Right renal pelvis (tissue), 4 donors: ENCODE data around the gene GREB1. TPM values are rescaled to one million over a fixed set of nuclear protein-coding genes. Genes with fewer than 3 reads are reported as not detected.

Experiments
- DNase-seq, 4 donors: peaks; one replicate each; pipeline ENCODE4 v3.0.0-alpha.2; 2013; ENCODE audit warnings: low read depth in 4 of 4, low spot score in 3 of 4, missing footprints in 1 of 4
- polyA plus RNA-seq, 4 donors: library from polyadenylated mRNA; unstranded; fragments of 120-200 nt; gene quantifications; one replicate each; pipeline ENCODE4 v1.2.1, GENCODE V29; 2013; ENCODE audit not compliant: insufficient read length in 4 of 4

The GREB1 gene
- polyA plus RNA-seq, 4 donors, result 12.5 to 15.3 (median 13.5) TPM

DNA sequence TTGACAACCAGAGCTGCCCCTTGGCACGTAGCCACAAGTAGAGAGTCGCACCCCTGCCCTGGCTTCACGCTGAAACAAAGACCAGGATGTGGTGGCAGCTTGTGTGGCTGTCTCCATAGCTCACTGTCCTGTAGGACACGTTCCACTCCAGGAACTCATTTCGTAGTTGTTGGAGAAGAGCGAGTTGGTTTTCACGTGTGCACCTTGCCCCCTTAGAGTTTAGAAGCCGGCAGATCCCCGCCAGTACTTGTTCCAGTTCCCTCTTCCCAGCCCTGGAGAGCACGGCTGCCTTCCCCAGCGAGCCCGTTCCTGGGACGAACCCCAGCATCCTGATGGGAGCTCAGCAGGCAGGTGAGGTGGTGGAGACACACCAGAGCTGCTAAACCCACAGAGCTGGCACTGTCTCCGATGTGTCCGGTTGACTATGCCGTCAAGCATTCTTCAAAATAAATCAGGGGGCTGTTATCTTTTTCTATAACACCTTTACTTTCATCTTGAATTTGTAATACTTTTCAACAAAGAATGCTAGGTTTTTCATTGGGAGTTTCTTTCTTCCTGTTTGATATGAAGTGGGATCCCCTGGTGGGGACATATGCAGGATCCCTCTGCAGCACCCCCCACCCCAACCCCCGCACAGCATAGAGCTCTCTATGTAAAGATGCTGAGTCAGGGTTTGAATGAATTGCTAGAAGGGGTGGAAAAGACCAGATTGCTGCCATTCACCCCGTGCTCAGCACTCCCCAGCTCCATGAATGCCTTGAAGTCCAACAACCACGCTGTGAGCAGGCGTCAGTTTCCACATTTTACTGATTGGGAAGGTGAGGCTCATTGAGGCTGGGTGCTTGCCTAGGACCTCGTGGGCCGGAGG, 44.5 kb downstream of the GREB1 start:
- no peak for DNase-seq

DNA sequence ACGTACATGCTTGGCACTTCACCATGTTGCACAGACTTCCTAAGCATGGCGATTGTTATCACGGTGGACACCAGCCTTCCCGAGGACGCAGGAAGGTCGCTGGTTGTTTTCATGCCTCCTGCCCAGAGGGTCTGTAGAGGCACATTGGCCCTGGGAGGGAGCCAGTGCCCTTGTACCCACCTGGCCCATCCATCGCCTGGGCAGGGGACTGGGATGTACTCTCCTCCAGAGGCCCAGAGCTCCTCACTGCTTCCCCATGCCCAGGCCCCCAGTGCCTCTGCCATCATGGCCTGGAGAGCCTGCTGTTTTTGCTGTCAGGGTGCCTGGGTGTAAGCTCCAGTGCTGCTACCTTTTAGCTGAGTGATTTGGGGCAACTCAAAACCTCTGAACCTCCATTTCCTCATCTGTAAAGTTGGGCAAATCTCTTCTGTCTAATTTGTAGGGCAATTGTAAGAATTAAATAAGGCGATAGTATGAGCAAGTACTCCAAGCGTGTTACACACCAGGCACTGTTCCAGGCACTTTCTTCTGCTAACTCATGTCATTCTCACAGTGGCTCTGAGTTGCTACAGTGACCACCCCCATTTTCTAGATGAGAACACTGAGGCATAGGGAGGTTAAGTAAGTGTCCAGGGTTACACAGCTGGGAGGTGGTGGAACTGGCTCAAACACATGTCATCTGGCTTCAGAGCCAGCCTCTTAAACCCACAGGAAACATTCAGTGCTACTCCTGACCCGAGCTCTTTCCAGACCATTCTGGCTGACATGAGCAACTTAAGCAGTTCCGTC, 45.3 kb downstream of the GREB1 start:
- no peak for DNase-seq

DNA sequence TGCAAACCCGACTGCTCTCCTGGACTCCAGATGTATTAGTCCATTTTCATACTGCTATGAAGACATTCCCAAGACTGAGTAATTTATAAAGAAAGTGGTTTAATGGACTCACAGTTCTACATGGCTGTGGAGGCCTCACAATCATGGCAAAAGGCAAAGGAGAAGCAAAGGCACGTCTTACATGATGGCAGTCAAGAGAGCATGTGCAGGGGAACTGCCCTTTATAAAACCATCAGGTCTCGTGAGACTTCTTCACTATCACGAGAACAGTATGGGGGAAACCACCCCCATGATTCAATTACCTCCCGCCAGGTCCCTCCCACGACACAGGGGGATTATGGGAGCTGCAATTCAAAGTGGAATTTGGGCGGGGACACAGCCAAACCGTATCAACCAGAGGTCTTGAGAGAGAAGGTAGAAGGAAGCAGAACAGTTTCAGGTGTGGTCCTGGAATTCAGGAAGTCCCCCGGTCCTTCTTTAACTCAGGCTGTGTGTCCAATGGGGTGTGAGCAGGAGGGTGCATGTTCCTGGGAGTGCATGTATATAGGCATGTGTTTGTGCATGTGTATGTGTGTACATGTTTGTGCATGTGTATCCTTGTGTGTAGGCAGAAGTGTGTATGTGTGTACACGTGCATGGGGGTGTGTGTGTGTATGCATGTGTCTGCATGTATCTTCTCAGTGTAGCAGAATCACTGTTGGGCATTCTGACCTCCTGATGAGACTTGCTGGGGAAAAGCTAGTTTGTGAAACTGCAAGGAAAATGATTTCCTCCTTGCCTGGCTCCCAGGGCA, 46.2 kb downstream of the GREB1 start:
- DNase-seq, result no peak

DNA sequence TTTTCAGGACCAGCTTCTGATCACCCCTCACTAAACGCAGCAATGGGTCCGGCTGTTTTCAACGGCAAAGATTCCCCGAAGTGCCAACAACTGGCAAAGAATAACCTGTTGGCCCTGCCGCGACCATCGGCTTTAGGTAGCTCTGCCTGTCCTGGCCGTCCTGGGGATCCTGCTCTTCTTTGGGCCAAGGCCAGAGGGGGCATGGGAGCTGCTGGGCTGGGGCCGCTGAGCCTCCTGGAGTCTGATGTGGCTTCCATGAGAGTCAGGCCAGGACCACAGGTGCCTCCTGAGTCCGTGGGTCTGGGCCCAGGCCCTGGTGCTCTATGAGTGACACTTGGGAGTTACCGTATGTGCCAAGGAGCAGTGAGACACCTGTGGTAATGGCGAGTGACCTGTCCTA, 46.9 kb downstream of the GREB1 start:
- no peak for DNase-seq

DNA sequence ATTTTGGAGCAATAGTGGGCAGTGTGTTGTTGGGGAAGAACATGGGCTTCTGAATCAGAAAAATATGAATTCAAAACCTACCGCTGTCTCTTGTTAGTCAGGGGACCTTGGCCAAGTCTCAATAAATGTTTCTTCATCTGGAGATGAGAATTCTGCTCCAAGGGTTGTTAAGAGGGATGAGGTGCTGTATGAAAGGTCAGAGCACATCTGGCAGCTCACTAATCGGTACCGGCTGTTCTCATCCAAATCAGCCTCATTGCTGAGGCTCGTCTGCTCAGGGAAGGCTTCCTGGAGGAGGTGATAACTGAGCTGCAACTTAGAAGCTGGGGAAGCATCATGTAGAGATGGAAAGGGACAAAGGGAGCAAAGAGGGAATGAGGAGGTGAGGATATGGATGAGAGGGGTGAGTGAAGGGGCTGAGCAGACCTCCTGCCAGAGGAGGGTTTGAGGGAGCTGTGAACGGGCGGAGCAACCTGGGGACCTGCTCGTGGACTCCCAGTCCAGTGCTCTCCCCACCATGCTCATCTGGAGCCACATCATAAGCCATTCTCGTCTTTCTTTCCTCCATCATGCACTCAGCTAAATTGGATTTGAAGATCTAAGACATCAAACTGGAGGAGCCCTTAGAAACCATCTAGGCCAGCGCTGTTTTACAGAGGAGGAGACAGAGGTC, 47.4 kb downstream of the GREB1 start:
- DNase-seq, result no peak

DNA sequence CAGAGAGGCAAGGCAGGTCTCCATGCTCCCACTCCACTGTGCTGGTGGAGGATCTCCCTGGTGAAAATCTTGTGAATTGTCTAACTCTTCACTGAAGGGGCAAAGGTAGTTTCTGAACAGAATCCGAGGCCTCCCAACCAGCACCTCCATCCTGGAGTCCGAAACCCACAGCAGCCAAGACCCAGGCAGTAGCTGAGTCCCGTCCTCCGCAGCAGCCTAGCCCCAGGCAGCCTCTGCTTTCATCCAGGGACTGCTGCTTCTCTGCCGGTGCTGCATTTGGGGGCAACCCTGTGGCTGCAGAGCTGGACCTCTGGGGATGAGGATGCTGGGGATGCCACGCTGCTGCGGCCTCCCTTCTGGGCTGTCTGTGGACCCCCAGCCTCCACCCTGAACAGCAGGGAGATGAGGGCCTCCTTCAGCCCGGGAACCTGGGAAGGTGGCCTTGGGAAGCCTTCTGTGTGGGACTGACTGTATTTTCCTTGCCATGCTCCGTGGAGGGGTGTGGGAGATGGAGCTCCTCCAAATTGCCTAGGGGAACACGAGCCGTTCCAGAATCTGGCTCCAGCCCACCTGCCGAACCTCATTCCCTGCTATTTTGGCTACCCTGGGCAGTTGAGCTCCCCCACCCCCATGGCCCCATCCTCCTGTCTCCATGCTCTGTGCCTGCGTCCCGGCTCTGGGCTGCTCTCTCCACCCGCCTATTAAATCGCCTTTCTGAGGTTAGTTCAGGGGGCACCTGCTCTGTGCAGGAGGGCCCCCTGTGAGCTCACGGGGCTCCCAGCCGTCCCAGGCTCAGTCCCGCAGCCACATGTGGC, 48.2 kb downstream of the GREB1 start:
- DNase-seq, result no peak

DNA sequence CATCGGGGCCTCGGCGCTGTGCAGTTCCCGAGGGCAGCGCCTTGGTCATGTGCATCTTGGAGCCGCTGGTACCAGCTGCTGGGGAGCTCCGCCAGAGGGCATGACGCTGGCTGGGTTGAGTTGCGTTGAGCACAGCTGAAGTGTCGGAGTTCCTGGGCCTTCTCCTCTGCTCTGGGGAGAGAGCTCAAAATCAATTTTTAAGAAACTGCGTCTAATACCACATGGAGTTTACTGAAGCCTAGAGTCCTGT, 48.7 kb downstream of the GREB1 start:
- DNase-seq, result no peak

DNA sequence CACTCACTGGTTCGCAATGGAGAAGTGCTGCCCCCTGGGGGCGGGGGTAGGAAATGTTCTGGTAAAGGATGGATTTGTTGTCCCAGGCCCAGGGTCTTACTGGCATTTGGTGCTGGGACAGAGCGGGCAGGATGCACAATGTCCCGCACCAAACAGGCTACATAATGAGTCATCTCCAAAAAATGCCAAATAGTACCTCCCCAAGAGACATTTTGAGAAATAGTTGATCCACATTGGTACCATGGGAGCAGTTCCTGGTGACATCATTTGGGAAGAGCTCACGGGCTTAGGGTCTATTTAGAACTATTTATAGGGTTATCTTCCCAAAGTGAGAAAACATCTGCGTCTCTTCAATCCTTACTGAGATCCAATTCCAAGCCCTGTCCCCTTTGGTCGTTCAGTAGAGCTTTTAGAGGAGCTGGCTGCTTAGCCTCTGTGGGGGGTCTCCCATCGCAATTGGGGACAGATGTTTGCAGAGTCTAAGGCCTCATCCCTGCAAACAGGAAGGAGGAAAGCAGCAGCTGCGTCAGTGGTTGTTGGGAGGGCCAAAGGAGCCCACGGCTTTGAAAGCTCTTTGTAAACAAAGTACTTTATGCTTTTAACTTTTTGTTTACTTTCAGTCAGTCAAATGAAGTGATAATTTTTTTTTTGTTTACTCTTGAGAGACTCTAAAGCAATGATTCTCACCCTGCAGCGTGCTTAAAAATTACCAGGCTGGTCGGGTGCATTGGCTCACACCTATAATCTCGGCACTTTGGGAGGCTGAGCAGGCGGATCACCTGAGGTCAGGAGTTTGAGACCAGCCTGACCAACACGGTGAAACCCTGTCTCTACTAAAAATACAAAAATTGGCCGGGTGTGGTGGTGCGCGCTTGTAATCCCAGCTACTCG, 49.3 kb downstream of the GREB1 start:
- DNase-seq, result peak in 3 of 4 donors; percentile 28 to 33 (median 33)

DNA sequence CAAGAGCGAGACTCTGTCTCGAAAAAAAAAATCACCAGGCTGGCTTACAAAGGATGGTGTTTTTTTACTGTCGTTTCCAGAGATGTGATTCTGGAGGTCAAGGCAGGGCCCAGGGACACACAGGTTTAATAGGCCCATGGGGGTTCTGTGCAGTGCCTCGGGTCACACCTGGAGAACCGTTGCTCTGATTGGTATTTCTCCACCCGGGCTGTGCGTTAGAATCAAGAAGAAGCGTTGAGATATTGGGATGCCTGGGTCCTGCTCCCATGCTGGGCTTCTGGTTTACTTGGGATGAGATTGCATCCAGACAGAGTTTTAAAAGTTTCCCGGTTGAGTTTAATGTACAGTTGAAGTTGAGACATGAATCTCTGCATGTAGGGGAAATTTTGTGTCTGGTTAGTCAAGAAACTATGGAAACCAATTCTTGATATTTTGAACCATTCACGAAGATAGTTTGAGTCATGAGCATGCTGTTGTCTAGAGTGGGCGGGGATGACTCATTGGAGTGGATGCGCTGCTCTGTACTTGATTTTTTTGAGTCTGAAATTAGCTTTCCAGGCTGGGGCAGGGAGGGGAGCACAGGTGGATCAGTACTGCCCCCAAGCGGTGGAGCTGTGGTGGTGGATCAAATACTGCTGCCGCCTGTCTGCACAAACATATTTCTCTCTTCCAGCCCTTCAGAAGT, 50.1 kb downstream of the GREB1 start:
- DNase-seq, result peak; percentile 40 to 60 (median 49)

DNA sequence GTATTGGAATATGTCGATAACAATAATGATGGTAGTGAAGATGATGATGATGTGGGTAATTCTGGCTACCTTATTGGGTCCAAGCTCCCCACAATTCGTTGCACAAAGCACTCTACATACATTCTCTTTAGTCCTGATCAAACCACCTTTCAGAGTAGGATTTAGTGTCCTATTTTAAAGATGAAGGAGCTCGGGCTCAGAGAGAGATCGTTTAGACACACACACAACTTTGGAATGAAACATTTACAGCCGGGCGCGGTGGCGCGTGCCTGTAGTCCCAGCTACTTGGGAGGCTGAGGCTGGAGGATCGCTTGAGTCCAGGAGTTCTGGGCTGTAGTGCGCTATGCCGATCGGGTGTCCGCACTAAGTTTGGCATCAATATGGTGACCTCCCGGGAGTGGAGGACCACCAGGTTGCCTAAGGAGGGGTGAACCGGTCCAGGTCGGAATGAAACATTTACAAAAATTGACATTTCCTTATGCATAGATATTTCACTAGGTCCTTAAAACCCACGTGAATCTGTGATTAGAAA, 50.7 kb downstream of the GREB1 start:
- DNase-seq, result no peak

DNA sequence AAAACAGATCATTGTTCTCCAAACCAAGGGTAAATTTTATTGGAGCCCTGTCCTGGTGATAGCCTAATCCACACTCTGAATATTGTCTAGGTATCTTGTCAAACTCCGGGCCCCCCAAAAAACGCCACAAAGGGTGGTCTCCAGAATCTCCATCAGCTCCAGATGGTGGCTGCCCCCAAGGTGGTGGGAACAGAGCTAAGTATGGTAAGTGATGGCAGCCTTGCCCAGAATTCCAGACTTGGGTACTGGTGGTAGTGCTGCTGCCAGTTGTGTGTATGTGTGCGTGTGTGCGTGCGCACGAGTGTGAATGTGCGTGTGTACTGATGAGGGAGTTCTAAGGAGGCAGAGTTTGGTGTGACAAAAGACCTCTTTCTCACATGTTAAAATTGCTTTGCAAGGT, 51.2 kb downstream of the GREB1 start:
- DNase-seq, result no peak

DNA sequence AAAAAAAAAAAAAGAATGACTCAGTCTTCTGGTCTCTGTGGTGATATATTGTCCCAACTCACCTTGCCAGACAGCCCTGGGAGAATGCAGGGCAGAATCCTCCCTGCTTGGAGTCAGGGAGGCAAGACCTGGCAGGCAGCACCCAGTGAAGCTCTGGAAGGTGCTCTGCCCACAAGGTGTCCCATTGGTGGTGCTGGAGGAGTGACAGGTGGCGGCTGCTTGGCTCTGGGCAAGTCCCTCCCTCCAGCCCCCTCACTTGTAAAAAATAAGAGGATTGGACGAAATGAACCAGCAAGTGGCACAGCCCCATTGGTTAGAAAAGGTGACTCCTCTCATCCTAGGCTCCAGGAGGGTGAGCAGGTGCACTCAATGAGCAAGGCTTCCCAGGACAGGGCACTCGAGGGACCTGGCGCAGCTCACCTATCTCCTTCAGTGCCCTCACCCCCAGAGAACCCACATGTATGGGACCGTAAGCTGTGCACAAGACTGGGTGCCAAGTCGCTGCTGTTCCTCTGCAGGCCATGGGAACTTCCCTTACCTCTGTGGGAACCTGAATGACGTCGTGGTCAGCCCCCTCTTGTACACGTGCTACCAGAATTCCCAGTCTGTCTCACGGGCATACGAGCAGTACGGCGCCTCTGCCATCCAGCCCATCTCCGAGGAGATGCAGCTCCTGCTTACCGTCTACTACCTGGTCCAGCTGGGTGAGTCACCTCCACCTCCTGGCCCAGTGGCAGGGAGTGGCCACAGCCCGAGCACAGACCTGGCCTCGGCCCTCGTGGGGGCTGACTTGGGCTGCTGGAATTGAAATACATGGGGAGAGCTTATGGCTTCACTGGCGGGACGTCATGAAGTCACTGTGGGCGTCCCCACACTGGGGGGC, 54.6 kb downstream of the GREB1 start:
- DNase-seq, result no peak

DNA sequence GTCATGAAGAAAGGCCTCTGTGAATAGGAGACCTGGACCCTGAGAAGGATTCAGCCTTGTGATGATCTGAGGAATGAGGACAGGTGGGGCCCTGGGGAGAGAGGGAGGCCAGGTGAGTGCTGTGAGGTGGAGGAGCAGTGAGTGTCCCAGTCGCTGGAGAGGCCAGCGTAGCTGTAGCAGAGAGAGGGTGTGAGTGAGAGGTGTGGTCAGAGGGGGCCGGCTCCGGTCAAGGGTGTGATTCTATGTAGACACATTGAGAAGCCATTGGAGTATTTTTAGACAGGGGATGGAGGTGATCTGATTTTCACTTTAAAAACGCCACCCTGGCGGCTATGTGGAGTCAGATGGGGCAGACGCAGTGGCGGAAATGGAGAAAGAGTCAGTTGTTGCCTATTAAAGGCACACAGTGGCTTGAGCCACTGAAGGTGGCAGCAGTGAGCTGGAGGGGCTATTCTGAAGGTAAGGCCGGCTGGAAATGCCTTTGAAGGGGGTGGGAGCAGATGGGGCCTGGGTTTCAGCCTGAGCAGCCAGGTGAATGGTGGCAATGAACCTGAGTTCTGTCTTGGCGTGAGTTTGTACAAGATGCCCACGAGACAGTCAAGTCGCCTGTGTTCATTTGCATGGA, 55.6 kb downstream of the GREB1 start:
- DNase-seq, result no peak

DNA sequence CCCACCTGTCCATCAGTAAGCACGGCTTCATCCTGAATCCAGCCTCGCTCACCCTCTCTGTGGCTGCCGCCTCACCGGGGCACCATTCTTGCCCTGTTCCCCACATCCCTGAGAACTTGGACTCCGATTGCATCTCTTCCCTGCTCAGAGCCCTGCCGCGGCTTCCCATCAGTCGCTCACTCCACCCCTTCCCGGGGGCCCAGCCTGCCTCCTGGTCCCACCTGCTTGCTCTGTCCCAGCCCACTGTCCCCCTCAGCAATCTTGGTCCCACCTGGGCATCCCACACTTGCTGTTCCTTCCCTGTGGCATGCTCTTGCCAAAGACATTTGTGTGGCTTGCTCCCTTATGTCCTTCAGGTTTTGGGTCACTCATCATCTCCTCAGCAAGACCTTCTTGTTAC, 56.3 kb downstream of the GREB1 start:
- DNase-seq, result no peak

DNA sequence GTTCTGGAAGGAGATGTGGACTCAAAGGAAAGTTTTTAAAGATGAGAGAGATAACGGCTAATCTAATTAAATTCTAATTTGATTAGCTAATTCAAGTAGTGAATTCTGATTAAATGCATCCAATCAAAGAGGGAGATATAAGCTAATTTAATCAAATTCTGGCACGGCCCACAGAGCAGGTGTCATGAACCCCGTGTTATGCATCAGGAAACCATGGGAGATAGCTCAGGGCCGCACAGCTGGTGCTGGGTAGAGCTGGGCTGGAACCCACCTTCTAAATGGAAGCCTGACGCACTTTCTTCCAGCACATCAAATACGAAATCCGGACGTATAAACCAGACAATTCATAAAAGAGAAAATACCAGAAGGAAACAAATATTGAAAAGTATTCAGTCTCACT, 57.2 kb downstream of the GREB1 start:
- DNase-seq, result no peak

DNA sequence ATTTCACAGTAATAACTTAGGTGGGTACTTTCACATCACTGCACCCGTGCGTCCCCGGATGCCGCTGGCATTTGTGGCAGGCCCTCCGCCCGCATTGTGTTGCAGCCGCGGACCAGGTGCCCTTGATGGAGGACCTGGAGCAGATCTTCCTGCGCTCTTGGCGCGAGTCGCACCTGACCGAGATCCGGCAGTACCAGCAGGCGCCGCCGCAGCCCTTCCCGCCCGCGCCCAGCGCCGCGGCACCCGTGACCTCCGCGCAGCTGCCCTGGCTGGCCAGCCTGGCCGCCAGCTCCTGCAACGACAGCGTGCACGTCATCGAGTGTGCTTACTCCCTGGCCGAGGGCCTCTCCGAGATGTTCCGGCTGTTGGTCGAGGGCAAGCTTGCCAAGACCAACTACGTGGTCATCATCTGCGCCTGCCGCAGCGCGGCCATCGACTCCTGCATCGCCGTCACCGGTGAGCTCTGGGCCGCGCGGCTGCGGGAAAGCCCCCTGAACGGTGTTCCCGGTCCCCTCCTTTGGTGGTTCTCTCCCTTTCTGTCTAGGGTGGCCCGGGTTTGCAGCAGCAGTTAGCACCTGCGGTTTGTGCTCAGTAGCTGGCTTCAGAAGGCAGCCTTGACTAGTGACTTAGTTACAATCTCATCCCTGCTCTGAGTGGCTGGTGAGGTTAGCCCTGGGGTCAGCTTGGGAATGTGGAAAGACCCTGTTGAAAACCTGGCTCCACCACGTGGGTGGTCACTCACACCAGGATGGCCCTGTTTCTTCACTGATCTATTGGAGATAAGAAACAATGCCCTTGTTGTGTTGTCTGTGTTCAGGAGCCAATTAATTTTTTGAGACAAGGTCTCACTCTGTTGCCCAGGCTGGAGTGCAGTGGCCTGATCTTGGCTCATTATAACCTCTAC, 59.1 kb downstream of the GREB1 start:
- DNase-seq, result no peak
